HL-60 (cell line): ENCODE measurements around the gene ANXA3.

Experiments used
- DNase-seq, 2 experiments: peaks; one replicate each; pipeline ENCODE4 v3.0.0-alpha.2; 2010 to 2020; ENCODE audit warnings: low read depth in 1 of 2, low spot score in 1 of 2
- H3K27ac ChIP-seq: fragments of 250-450 bp; sonication (Bioruptor Pico); replicated peaks from 2 replicates; pipeline ENCODE4 v1.5.1; 2020; ENCODE audit warnings: mild to moderate bottlenecking, moderate library complexity
- H3K27me3 ChIP-seq: fragments of 250-450 bp; sonication (Bioruptor Pico); 2 replicates; pipeline ENCODE4 v1.5.1; 2021; ENCODE audit warnings: mild to moderate bottlenecking, moderate library complexity; ENCODE audit not compliant: insufficient read depth, poor library complexity, severe bottlenecking
- H3K4me3 ChIP-seq: replicated peaks from 2 replicates; pipeline ENCODE4 v1.5.1; 2011; ENCODE audit warnings: mild to moderate bottlenecking, control low read depth, low read length; ENCODE audit not compliant: insufficient read depth
- CTCF ChIP-seq: IDR thresholded peaks from one replicate; pipeline ENCODE4 v1.5.1; 2011; ENCODE audit warnings: low read length, control low read depth, inconsistent platforms; ENCODE audit not compliant: insufficient read depth
- GABPA ChIP-seq: IDR thresholded peaks from 2 replicates; pipeline ENCODE4 v1.6.1; 2012; ENCODE audit warnings: low read depth
- POLR2AphosphoS5 ChIP-seq: IDR thresholded peaks from 2 replicates; pipeline ENCODE4 v1.6.1; 2012; ENCODE audit warnings: low read depth
- REST ChIP-seq: IDR thresholded peaks from 2 replicates; pipeline ENCODE4 v1.6.1; 2012; ENCODE audit warnings: low read depth; ENCODE audit not compliant: insufficient replicate concordance
- SPI1 ChIP-seq: IDR thresholded peaks from 2 replicates; pipeline ENCODE4 v1.6.1; 2012; ENCODE audit warnings: low read depth, mild to moderate bottlenecking, borderline replicate concordance

Gene ANXA3

GRCh38 chr4:78602334-78602733 lies 50.8 kb downstream of the ANXA3 start:
- no peak overlapping the region for H3K27ac ChIP-seq
- no peak overlapping the region for H3K4me3 ChIP-seq
- no peaks in the 10 kb centered on the region for H3K27me3 ChIP-seq
- TF ChIP-seq CTCF = no peak
- TF ChIP-seq REST = no peak
- no peak for TF ChIP-seq SPI1
- no peak for TF ChIP-seq GABPA
- TF ChIP-seq POLR2AphosphoS5 = no peak
- DNase-seq = no peak

GRCh38 chr4:78603384-78603783 lies 51.8 kb downstream of the ANXA3 start:
- DNase-seq = no peak
- Histone ChIP-seq H3K4me3 (no peak overlapping the region), H3K27ac (no peak overlapping the region), H3K27me3 (no peaks in the 10 kb centered on the region)
- TF ChIP-seq CTCF (no peak), SPI1 (no peak), POLR2AphosphoS5 (no peak)

GRCh38 chr4:78604988-78605387 lies 53.4 kb downstream of the ANXA3 start:
- H3K27ac ChIP-seq = no peak overlapping the region
- DNase-seq = no peak
- H3K4me3 ChIP-seq = no peak overlapping the region
- TF ChIP-seq SPI1 (no peak), POLR2AphosphoS5 (no peak), CTCF (no peak), REST (no peak), GABPA (no peak)
- no peaks in the 10 kb centered on the region for H3K27me3 ChIP-seq

GRCh38 chr4:78606035-78606434 lies 54.5 kb downstream of the ANXA3 start:
- DNase-seq = no peak
- H3K27me3 ChIP-seq = no peaks in the 10 kb centered on the region
- no peak overlapping the region for H3K27ac ChIP-seq
- no peak overlapping the region for H3K4me3 ChIP-seq
- TF ChIP-seq REST = peak; percentile 60
- no peak for TF ChIP-seq GABPA
